NB4 (cell line): ENCODE measurements around the gene AGL.

Experiments used
- MYC ChIP-seq: IDR thresholded peaks from 2 replicates; pipeline ENCODE4 v1.6.1; 2011; ENCODE audit warnings: low read depth, low read length
- POLR2A ChIP-seq: IDR thresholded peaks from 2 replicates; pipeline ENCODE4 v1.6.1; 2011; ENCODE audit warnings: mild to moderate bottlenecking; ENCODE audit not compliant: insufficient read length; ENCODE audit errors: extremely low read depth
- TF ChIP-seq, protein P1 (sequence below): IDR thresholded peaks from one replicate; pipeline ENCODE4 v1.5.1; 2012; ENCODE audit warnings: low read depth, low read length

DNA sequence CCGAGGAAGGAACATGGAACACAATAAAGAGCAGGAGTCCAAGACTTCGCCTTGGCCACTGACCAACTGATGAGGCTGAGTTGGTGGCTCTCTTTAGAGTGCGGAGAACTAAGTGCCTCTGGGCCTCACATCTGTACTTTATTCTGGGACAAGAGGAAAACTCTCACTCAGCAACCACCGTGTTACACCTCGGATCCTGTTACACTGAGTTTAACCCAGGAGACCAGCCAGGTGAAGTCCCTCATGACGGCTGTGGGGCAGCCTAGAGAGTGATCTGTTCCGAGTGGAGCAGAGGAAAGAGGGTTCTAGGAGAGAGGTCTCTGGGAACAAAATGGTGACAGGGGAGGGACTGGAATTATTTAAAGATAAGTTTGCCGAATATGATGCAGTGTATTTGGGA lies 33.5 kb upstream of the AGL start:
- TF ChIP-seq, protein P1, sequence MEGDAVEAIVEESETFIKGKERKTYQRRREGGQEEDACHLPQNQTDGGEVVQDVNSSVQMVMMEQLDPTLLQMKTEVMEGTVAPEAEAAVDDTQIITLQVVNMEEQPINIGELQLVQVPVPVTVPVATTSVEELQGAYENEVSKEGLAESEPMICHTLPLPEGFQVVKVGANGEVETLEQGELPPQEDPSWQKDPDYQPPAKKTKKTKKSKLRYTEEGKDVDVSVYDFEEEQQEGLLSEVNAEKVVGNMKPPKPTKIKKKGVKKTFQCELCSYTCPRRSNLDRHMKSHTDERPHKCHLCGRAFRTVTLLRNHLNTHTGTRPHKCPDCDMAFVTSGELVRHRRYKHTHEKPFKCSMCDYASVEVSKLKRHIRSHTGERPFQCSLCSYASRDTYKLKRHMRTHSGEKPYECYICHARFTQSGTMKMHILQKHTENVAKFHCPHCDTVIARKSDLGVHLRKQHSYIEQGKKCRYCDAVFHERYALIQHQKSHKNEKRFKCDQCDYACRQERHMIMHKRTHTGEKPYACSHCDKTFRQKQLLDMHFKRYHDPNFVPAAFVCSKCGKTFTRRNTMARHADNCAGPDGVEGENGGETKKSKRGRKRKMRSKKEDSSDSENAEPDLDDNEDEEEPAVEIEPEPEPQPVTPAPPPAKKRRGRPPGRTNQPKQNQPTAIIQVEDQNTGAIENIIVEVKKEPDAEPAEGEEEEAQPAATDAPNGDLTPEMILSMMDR: no peak
- TF ChIP-seq POLR2A: no peak
- no peak for TF ChIP-seq MYC
